HG02678 (cell line): ENCODE measurements around the gene ELMO1.

Experiments used
- ATAC-seq: cut with Tn5 transposase; IDR thresholded peaks from one replicate; pipeline ENCODE4 v1.9.1; 2021; ENCODE audit warnings: mild to moderate bottlenecking, moderate library complexity; ENCODE audit not compliant: unreplicated experiment

ELMO1 gene

GRCh38 chr7:37198041-37198905 is 250.4 kb downstream of the ELMO1 start:
- ATAC-seq, result no peak

- ATAC-seq, result no peak
These were observed 251.6 kb downstream of the ELMO1 start for GRCh38 chr7:37197108-37197507.

GRCh38 chr7:37196676-37197075 is 252.0 kb downstream of the ELMO1 start:
- no peak for ATAC-seq

GRCh38 chr7:37195388-37195787 is 253.3 kb downstream of the ELMO1 start:
- no peak for ATAC-seq

GRCh38 chr7:37194943-37195342 is 253.7 kb downstream of the ELMO1 start:
- ATAC-seq, result no peak

- ATAC-seq, result no peak
These were observed 254.9 kb downstream of the ELMO1 start for GRCh38 chr7:37193775-37194135.

GRCh38 chr7:37193087-37193774 is 255.4 kb downstream of the ELMO1 start:
- ATAC-seq, result no peak

GRCh38 chr7:37191797-37192196 is 256.9 kb downstream of the ELMO1 start:
- no peak for ATAC-seq

GRCh38 chr7:37187179-37187578 is 261.5 kb downstream of the ELMO1 start:
- ATAC-seq, result no peak

GRCh38 chr7:37186753-37187152 is 261.9 kb downstream of the ELMO1 start:
- no peak for ATAC-seq

- ATAC-seq, result no peak
These were observed 267.1 kb downstream of the ELMO1 start for GRCh38 chr7:37181550-37181932.

GRCh38 chr7:37180828-37181549 is 267.7 kb downstream of the ELMO1 start:
- ATAC-seq, result no peak

- no peak for ATAC-seq
These were observed 272.6 kb downstream of the ELMO1 start for GRCh38 chr7:37176079-37176478.

GRCh38 chr7:37174460-37174859 is 274.2 kb downstream of the ELMO1 start:
- no peak for ATAC-seq

- ATAC-seq, result no peak
These were observed 275.0 kb downstream of the ELMO1 start for GRCh38 chr7:37173670-37174069.

- no peak for ATAC-seq
These were observed 286.6 kb downstream of the ELMO1 start for GRCh38 chr7:37162106-37162505.

GRCh38 chr7:37160656-37161055 is 288.0 kb downstream of the ELMO1 start:
- no peak for ATAC-seq

GRCh38 chr7:37153376-37153775 is 295.3 kb downstream of the ELMO1 start:
- no peak for ATAC-seq

GRCh38 chr7:37151741-37152413 is 296.8 kb downstream of the ELMO1 start:
- no peak for ATAC-seq

- no peak for ATAC-seq
These were observed 297.8 kb downstream of the ELMO1 start for GRCh38 chr7:37150856-37151255.

- ATAC-seq, result no peak
These were observed 298.5 kb downstream of the ELMO1 start for GRCh38 chr7:37150180-37150579.
